ENCODE results near the gene FMNL3. TPM values are rescaled to one million over a fixed set of nuclear protein-coding genes. Genes with fewer than 3 reads are reported as not detected.

The FMNL3 gene
- total RNA-seq, result 26.3 TPM
- 10 to 100 TPM; 19.9 to 39.3 (median 27.4) TPM for polyA plus RNA-seq (ENCODE audit: insufficient read depth in 1 of 8, insufficient read length in 8 of 8, low replicate concordance in 1 of 8)
- long read RNA-seq, donor 1, result 0 reads
- long read RNA-seq, donor 2, result 0 reads
- long read RNA-seq, donor 3, partial matches to known transcripts, result 628 of 628 reads
- long read RNA-seq, donor 3, other reads (novel, unspliced or antisense), result 0 of 628 reads
- long read RNA-seq, donor 4, result 0 reads
- long read RNA-seq, donor 5, partial matches to known transcripts, result 5 of 5 reads
- long read RNA-seq, donor 5, other reads (novel, unspliced or antisense), result 0 of 5 reads
- long read RNA-seq, donor 6, result 0 reads
- long read RNA-seq, donor 7, full-length matches to known transcripts, result 1 of 1 reads
- long read RNA-seq, donor 7, partial matches to known transcripts, result 0 of 1 reads
- long read RNA-seq, donor 7, other reads (novel, unspliced or antisense), result 0 of 1 reads
- long read RNA-seq, donor 8, result 0 reads
- long read RNA-seq, donor 9, result 0 reads
- long read RNA-seq, donor 10, result 0 reads
- long read RNA-seq, donor 11, full-length matches to known transcripts, result 1 of 1 reads
- long read RNA-seq, donor 11, partial matches to known transcripts, result 0 of 1 reads
- long read RNA-seq, donor 11, other reads (novel, unspliced or antisense), result 0 of 1 reads

- H3K27me3 ChIP-seq (ENCODE audit: control insufficient read depth, insufficient read depth, low read length), result peaks cover 3% of the 10 kb centered on the region
Measured at GRCh38 chr12:49707128-49707811, at the start of gene FMNL3. Gene FMNL3 (minus strand): TSS chr12:49707405. CDS start chr12:49707180, 225 bp downstream.

DNA sequence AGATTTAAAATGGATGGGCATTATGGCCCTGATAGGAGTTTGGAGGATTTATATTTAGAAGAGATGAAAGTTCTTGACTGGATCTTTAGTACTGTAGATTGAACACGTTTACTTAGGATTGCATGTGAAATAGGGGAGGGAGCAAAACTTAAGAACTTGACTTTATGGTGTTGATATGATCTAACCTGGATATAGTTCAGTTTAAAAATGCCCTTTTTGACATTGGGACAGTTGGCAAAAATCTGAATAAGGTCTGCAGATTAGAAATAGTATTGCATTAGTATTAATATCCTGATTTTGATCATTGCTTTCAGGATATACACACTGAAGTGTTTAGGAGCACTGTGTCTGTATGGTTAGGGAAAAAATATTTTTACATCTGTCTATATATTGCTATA lies 43.8 kb upstream of the FMNL3 start:
- H3K4me3 ChIP-seq (ENCODE audit: low read length), result no peak overlapping the region
- H3K36me3 ChIP-seq (ENCODE audit: control insufficient read depth, insufficient read depth, low read length), result peaks cover 28% of the 10 kb centered on the region
- 57% methylated on average over 1 of the region's 1 CpG for WGBS (ENCODE audit: insufficient coverage)
- H3K27ac ChIP-seq (ENCODE audit: low read length), result no peak overlapping the region
- H3K4me1 ChIP-seq (ENCODE audit: control insufficient read depth, insufficient read depth, low read length), result peaks cover 3% of the 10 kb centered on the region
- no peak for DNase-seq
- H3K9me3 ChIP-seq (replicated peaks; ENCODE audit: control insufficient read depth, low read depth, low read length), result no peaks in the 10 kb centered on the region
- H3K27me3 ChIP-seq (ENCODE audit: control insufficient read depth, insufficient read depth, low read length), result no peaks in the 10 kb centered on the region

More at GRCh38 chr12:49707128-49707811, at the start of gene FMNL3:
- H3K4me3 ChIP-seq (ENCODE audit: low read length), result peak within 1 kb of the TSS; percentile 90
- DNase-seq, result peak; percentile 99
- 0% methylated on average over 84 of the region's 93 CpGs for WGBS (ENCODE audit: insufficient coverage)
- no peaks in the 10 kb centered on the region for H3K9me3 ChIP-seq (replicated peaks; ENCODE audit: control insufficient read depth, low read depth, low read length)
- H3K4me1 ChIP-seq (ENCODE audit: control insufficient read depth, insufficient read depth, low read length), result peaks cover 36% of the 10 kb centered on the region
- peak within 1 kb of the TSS; percentile 93 for H3K27ac ChIP-seq (ENCODE audit: low read length)
- H3K36me3 ChIP-seq (ENCODE audit: control insufficient read depth, insufficient read depth, low read length), result no peaks in the 10 kb centered on the region

DNA sequence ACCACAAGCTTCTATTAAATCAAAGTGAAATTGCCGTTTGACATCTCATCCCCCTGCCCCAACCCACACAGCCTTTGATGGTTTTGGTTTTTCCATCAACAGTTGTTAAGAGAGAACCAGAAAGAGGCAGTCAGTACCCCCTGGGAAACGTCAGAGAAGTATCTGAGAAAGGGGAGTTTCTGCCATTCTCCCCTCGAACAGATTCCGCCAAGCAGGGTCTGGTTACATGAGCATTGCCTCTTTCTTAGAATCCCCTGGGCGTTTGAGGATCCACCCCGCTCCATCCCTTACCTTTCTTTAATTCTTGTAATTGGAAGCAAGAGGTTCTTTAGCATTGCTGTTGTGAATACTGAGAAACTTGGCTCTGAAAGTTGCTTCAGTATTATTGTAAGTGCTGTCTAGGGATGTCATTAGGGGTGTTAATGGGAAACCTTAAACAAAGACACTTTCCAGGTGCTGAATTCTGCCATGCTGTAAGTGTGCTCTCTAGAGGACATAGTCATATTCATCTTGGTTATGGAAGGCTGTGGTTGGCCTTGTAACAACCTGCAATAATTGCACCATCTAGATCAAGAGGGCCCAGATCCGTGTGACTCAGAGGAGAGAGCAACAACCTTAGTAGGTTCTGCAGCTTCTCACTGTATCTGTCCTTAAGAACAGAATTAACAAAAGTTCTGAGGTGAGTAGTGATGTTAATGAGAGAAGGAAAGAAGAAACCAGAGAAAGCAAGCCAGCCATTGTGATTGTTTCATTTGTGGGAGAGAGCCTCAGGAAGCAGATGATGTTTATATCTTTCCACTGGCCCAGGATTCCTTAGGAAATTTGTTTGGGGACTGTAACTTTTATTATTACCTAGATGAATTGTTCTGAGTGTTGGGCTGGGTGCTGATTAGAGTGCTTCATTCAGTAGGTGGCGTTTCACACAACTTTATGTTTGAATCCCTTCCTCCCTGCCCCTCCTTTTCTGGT lies 43.1 kb upstream of the FMNL3 start:
- no peak for DNase-seq
- Histone ChIP-seq H3K4me1 (ENCODE audit: control insufficient read depth, insufficient read depth, low read length) (peaks cover 3% of the 10 kb centered on the region), H3K4me3 (ENCODE audit: low read length) (no peak overlapping the region), H3K27ac (ENCODE audit: low read length) (no peak overlapping the region), H3K27me3 (ENCODE audit: control insufficient read depth, insufficient read depth, low read length) (no peaks in the 10 kb centered on the region), H3K36me3 (ENCODE audit: control insufficient read depth, insufficient read depth, low read length) (peaks cover 21% of the 10 kb centered on the region), H3K9me3 (replicated peaks; ENCODE audit: control insufficient read depth, low read depth, low read length) (no peaks in the 10 kb centered on the region)
- no CpG with 5 or more reads among the region's 8 CpGs for WGBS (ENCODE audit: insufficient coverage)

DNA sequence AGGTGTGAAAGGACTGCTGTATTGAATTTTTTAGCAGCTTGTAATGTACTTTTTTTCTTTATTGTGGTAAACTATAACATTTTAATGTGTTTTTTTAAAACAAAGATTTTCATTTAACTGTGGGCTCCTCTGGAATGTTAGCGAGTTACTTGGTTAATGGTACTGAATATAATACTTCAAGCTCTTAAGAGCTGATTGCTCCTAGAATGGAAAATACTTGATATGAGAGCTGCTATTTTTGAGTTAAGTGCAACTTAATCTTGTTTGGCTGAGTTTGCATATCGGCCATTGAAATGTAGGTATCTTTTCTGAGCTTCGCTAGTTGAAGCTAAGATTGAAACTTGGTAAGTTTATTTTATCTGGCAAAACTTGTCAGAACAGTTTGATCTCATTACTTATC lies 41.6 kb upstream of the FMNL3 start:
- DNase-seq, result no peak
- Histone ChIP-seq H3K27me3 (ENCODE audit: control insufficient read depth, insufficient read depth, low read length) (no peaks in the 10 kb centered on the region), H3K27ac (ENCODE audit: low read length) (no peak overlapping the region), H3K36me3 (ENCODE audit: control insufficient read depth, insufficient read depth, low read length) (peaks cover 18% of the 10 kb centered on the region), H3K9me3 (replicated peaks; ENCODE audit: control insufficient read depth, low read depth, low read length) (no peaks in the 10 kb centered on the region), H3K4me3 (ENCODE audit: low read length) (no peak overlapping the region), H3K4me1 (ENCODE audit: control insufficient read depth, insufficient read depth, low read length) (peaks cover 3% of the 10 kb centered on the region)
- no CpG with 5 or more reads among the region's 3 CpGs for WGBS (ENCODE audit: insufficient coverage)

GRCh38 chr12:49748306-49748705 lies 41.1 kb upstream of the FMNL3 start:
- Histone ChIP-seq H3K36me3 (ENCODE audit: control insufficient read depth, insufficient read depth, low read length) (peaks cover 14% of the 10 kb centered on the region), H3K4me3 (ENCODE audit: low read length) (no peak overlapping the region), H3K9me3 (replicated peaks; ENCODE audit: control insufficient read depth, low read depth, low read length) (no peaks in the 10 kb centered on the region), H3K4me1 (ENCODE audit: control insufficient read depth, insufficient read depth, low read length) (peaks cover 3% of the 10 kb centered on the region), H3K27ac (ENCODE audit: low read length) (no peak overlapping the region), H3K27me3 (ENCODE audit: control insufficient read depth, insufficient read depth, low read length) (no peaks in the 10 kb centered on the region)
- no peak for DNase-seq
- no CpG with 5 or more reads among the region's 1 CpG for WGBS (ENCODE audit: insufficient coverage)

GRCh38 chr12:49744363-49744885 lies 37.2 kb upstream of the FMNL3 start:
- WGBS (ENCODE audit: insufficient coverage), result 40% methylated on average over 1 of the region's 3 CpGs
- DNase-seq, result no peak
- Histone ChIP-seq H3K4me3 (ENCODE audit: low read length) (no peak overlapping the region), H3K4me1 (ENCODE audit: control insufficient read depth, insufficient read depth, low read length) (peaks cover 11% of the 10 kb centered on the region), H3K9me3 (replicated peaks; ENCODE audit: control insufficient read depth, low read depth, low read length) (no peaks in the 10 kb centered on the region), H3K27me3 (ENCODE audit: control insufficient read depth, insufficient read depth, low read length) (no peaks in the 10 kb centered on the region), H3K36me3 (ENCODE audit: control insufficient read depth, insufficient read depth, low read length) (peaks cover 4% of the 10 kb centered on the region), H3K27ac (ENCODE audit: low read length) (no peak overlapping the region)

DNA sequence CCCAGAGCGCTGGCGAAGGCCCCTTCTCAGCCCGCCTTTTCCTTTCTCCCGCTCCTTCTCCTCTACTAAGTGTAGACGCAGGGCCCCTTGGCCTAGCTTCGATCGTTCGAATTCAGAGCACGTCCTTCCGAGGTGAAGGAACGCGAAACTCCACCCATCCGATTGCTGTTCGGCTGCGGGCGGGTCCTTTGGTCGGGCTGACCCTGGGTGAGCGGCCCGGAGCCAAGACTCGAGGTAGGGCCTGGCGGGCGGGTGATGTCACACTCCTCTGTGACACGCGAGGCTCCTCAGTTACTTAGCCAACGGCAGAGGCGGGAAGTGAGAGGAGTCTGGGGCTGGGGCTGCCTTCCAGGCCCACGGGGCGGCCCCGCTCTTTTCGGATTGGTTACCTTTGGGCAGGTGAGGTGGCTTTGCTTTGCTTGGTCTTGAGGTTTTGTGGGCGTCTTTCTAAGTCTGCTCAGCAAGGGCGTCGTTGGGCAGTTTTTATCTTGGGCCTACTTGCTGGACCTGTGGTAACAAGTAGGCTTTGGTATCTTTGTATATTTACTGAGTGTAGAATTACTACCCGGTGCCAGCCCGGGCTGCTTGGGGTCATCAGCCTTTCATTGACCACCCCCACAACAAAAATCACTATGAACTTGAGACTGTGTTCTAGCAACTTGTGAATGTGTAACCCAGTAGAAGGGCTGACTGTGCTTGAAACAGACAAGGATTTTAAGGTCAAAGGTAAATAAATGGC lies 34.8 kb upstream of the FMNL3 start:
- H3K4me1 ChIP-seq (ENCODE audit: control insufficient read depth, insufficient read depth, low read length), result peaks cover 11% of the 10 kb centered on the region
- under 1% methylated on average over 28 of the region's 35 CpGs for WGBS (ENCODE audit: insufficient coverage)

GRCh38 chr12:49740930-49741881 lies 34.0 kb upstream of the FMNL3 start, which contains the start of gene TMBIM6:
Gene TMBIM6 (plus strand): TSS chr12:49741557. CDS start chr12:49752494, 10,937 bp downstream.
- peaks cover 2% of the 10 kb centered on the region for H3K36me3 ChIP-seq (ENCODE audit: control insufficient read depth, insufficient read depth, low read length)
- H3K4me1 ChIP-seq (ENCODE audit: control insufficient read depth, insufficient read depth, low read length), result peaks cover 11% of the 10 kb centered on the region
- WGBS (ENCODE audit: insufficient coverage), result 3% methylated on average over 37 of the region's 50 CpGs
- peak within 1 kb of the TSS; percentile 94 for H3K4me3 ChIP-seq (ENCODE audit: low read length)
- peak within 1 kb of the TSS; percentile 100 for H3K27ac ChIP-seq (ENCODE audit: low read length)
- peak; percentile 100 for DNase-seq
- H3K9me3 ChIP-seq (replicated peaks; ENCODE audit: control insufficient read depth, low read depth, low read length), result no peaks in the 10 kb centered on the region
- H3K27me3 ChIP-seq (ENCODE audit: control insufficient read depth, insufficient read depth, low read length), result no peaks in the 10 kb centered on the region

More for the DNA sequence above, 34.8 kb upstream of the FMNL3 start:
- Histone ChIP-seq H3K9me3 (replicated peaks; ENCODE audit: control insufficient read depth, low read depth, low read length) (no peaks in the 10 kb centered on the region), H3K27me3 (ENCODE audit: control insufficient read depth, insufficient read depth, low read length) (no peaks in the 10 kb centered on the region), H3K4me3 (ENCODE audit: low read length) (peak overlapping the region; percentile 94), H3K27ac (ENCODE audit: low read length) (peak overlapping the region; percentile 100), H3K36me3 (ENCODE audit: control insufficient read depth, insufficient read depth, low read length) (peaks cover 2% of the 10 kb centered on the region)
- peak; percentile 82 for DNase-seq
